Right atrium auricular region (tissue), 2 donors: ENCODE measurements around the gene LUZP2. TPM values are rescaled to one million over a fixed set of nuclear protein-coding genes. Genes with fewer than 3 reads are reported as not detected.

Experiments used
- DNase-seq: peaks from one replicate; pipeline ENCODE4 v3.0.0-alpha.2; 2019; ENCODE audit warnings: low spot score
- H3K27ac ChIP-seq, 2 donors: fragments of 200-600 bp; sonication (generic); 1 replicate in 1 of 2; 2 replicates in 1 of 2; pipeline ENCODE4 v1.5.1; 2016 to 2019
- H3K27me3 ChIP-seq, 2 donors: fragments of 200-600 bp; sonication (generic); one replicate each; pipeline versions ENCODE4 v1.5.1 to v1.6.0; 2017 to 2019
- H3K36me3 ChIP-seq: fragments of 200-600 bp; sonication (generic); one replicate; pipeline ENCODE4 v1.5.1; 2016
- H3K4me1 ChIP-seq, 2 donors: fragments of 200-600 bp; sonication (generic); one replicate each; pipeline versions ENCODE4 v1.5.1 to v1.6.0; 2017 to 2019
- H3K4me3 ChIP-seq, 2 donors: fragments of 200-600 bp; sonication (generic); 1 replicate in 1 of 2; 2 replicates in 1 of 2; pipeline ENCODE4 v1.5.1; 2017 to 2019; ENCODE audit warnings: mild to moderate bottlenecking in 1 of 2, moderate library complexity in 1 of 2
- H3K9me3 ChIP-seq, 2 donors: fragments of 200-600 bp; sonication (generic); one replicate each; pipeline ENCODE4 v1.5.1; 2019
- CTCF ChIP-seq, 2 donors: fragments of 200-600 bp; sonication (generic); IDR thresholded peaks; one replicate each; pipeline ENCODE4 v1.5.1; 2019; ENCODE audit warnings: antibody characterized with exemption in 2 of 2
- total RNA-seq, 2 donors: library from RNA; depleted of rRNA; stranded (reverse); fragments of >200 nt; gene quantifications; one replicate each; pipeline ENCODE4 v1.1.0, GENCODE V29; 2016

LUZP2 gene
- total RNA-seq, 2 donors from 2014 or later: 0.19 TPM; not detected in 1

GRCh38 chr11:24521601-24522000 lies 24.7 kb downstream of the LUZP2 start:
- no peak for TF ChIP-seq CTCF (IDR thresholded peaks at IDR 0.05)
- H3K4me3 ChIP-seq: no peak overlapping the region
- H3K36me3 ChIP-seq: no peaks in the 10 kb centered on the region
- H3K9me3 ChIP-seq: no peaks in the 10 kb centered on the region
- DNase-seq: no peak
- no peaks in the 10 kb centered on the region for H3K4me1 ChIP-seq
- H3K27me3 ChIP-seq: no peaks in the 10 kb centered on the region
- H3K27ac ChIP-seq: no peak overlapping the region

- Histone ChIP-seq H3K4me1 (no peaks in the 10 kb centered on the region), H3K9me3 (no peaks in the 10 kb centered on the region), H3K4me3 (no peak overlapping the region), H3K27ac (no peak overlapping the region), H3K27me3 (no peaks in the 10 kb centered on the region), H3K36me3 (no peaks in the 10 kb centered on the region)
- no peak for TF ChIP-seq CTCF (IDR thresholded peaks at IDR 0.05)
- DNase-seq: no peak
Measured at GRCh38 chr11:24524156-24524555, 27.3 kb downstream of the LUZP2 start.

- Histone ChIP-seq H3K27me3 (no peaks in the 10 kb centered on the region), H3K9me3 (no peaks in the 10 kb centered on the region), H3K4me1 (no peaks in the 10 kb centered on the region), H3K4me3 (no peak overlapping the region), H3K27ac (no peak overlapping the region), H3K36me3 (no peaks in the 10 kb centered on the region)
- TF ChIP-seq CTCF (IDR thresholded peaks at IDR 0.05): no peak
- DNase-seq: no peak
Measured at GRCh38 chr11:24531528-24531927, 34.7 kb downstream of the LUZP2 start.

- Histone ChIP-seq H3K4me3 (no peak overlapping the region), H3K36me3 (no peaks in the 10 kb centered on the region), H3K27me3 (no peaks in the 10 kb centered on the region), H3K27ac (no peak overlapping the region), H3K4me1 (no peaks in the 10 kb centered on the region), H3K9me3 (no peaks in the 10 kb centered on the region)
- DNase-seq: no peak
- no peak for TF ChIP-seq CTCF (IDR thresholded peaks at IDR 0.05)
Measured at GRCh38 chr11:24543771-24544170, 46.9 kb downstream of the LUZP2 start.

- Histone ChIP-seq H3K4me1 (no peaks in the 10 kb centered on the region), H3K4me3 (no peak overlapping the region), H3K27me3 (no peaks in the 10 kb centered on the region), H3K36me3 (no peaks in the 10 kb centered on the region), H3K27ac (no peak overlapping the region), H3K9me3 (no peaks in the 10 kb centered on the region)
- no peak for TF ChIP-seq CTCF (IDR thresholded peaks at IDR 0.05)
- DNase-seq: no peak
Measured at GRCh38 chr11:24556693-24557092, 59.8 kb downstream of the LUZP2 start.

- no peak for DNase-seq
- no peaks in the 10 kb centered on the region for H3K4me1 ChIP-seq
- no peaks in the 10 kb centered on the region for H3K27me3 ChIP-seq
- H3K36me3 ChIP-seq: no peaks in the 10 kb centered on the region
- no peak overlapping the region for H3K4me3 ChIP-seq
- no peaks in the 10 kb centered on the region for H3K9me3 ChIP-seq
- no peak for TF ChIP-seq CTCF (IDR thresholded peaks at IDR 0.05)
- no peak overlapping the region for H3K27ac ChIP-seq
Measured at GRCh38 chr11:24559315-24559714, 62.5 kb downstream of the LUZP2 start.
